Dermis microvascular lymphatic vessel endothelial cell (primary cell): ENCODE data around the gene SLC2A2. TPM values are rescaled to one million over a fixed set of nuclear protein-coding genes. Genes with fewer than 3 reads are reported as not detected.
A peak's percentile ranks its signal among the peaks of the same experiment; 100 is the strongest.
"Not testable (repeated sequence)": the region's sequence is repeated elsewhere in the genome, so short reads cannot be mapped to it uniquely, and the experiment has no call there.

Experiments
- DNase-seq, 2 donors: peaks; one replicate each; pipeline versions ENCODE4 v3.0.0 to v3.0.0-alpha.2; 2010; ENCODE audit warnings: low read depth in 2 of 2
- total RNA-seq: library from RNA; depleted of rRNA; stranded (reverse); fragments of >200 nt; gene quantifications from 2 replicates; pipeline ENCODE4 v1.2.1, GENCODE V29; 2014

SLC2A2 gene
- total RNA-seq, 1 donor from 2014 or later: not detected

DNA sequence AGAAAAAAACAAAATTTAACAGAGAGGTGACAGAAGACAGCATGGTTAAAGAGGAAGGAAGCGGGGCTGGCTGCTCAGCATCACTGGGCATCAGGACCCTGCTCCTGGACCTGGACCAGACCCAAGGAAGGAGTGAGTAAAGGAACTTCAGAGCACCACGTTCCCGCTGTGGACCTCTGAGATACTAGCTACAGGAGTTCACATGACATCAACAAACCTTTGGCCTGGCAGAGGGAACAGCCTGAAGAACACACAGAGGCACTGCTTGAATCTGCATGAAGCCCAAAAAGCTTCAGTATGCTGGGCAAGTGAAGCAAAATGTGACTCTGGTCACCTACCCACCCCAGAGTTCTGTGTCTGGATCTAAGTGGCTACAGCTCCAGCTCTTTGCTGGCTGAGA, 38.1 kb downstream of the SLC2A2 start:
- DNase-seq: no peak

DNA sequence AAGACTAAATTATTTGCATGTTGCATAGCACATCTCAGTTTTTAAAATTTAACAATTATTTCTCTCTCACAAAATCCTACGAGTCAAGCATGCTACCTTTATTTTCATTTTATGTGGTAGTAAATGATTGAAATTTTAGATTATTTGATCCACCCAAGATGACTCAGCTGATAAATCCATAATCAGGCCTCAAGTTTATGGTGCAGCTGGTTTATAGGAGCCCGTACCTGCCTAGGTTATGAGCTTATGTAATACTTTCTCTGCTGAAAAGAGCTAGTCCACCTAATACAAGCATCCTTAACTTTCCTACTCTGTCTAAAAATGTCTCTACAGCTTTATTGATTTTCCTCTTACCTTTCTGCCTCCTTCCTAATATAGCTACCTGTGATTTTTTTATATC, 41.2 kb downstream of the SLC2A2 start:
- no peak for DNase-seq

DNA sequence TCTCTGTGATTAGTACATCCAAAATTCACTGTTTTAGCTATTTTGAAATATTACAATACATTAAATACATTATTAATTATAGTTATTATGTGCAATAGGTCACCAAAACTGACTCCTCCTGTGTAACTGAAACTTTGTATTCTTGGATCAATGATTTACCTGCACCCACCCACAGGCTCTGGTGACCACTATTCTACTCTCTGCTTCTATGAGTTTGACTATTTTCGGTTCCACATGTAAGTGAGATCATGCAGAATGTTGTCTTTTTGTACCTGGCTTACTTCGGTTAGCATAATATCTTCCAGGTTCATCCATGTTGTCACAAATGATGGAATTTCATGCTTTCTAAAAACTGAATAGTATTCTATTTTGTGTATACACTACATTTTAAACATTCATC, 43.8 kb downstream of the SLC2A2 start:
- no peak for DNase-seq

DNA sequence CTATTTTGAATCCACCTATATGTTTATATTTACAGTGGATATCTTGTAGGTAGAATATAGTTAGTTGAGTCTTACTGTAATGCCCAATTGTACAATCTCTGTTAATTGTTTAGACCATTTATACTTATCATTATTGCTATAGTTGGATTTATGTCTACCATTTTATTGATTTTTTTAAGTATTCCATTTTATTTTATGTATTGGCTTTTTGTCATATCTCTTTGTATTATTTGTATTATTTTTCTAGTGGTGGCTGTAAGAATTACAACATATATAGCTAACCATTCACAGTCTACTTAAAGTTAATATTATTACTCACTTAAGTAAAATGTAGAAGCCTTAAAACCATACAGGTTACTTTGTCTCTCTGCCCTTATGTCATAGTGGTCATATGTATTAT, 46.1 kb downstream of the SLC2A2 start:
- no peak for DNase-seq

DNA sequence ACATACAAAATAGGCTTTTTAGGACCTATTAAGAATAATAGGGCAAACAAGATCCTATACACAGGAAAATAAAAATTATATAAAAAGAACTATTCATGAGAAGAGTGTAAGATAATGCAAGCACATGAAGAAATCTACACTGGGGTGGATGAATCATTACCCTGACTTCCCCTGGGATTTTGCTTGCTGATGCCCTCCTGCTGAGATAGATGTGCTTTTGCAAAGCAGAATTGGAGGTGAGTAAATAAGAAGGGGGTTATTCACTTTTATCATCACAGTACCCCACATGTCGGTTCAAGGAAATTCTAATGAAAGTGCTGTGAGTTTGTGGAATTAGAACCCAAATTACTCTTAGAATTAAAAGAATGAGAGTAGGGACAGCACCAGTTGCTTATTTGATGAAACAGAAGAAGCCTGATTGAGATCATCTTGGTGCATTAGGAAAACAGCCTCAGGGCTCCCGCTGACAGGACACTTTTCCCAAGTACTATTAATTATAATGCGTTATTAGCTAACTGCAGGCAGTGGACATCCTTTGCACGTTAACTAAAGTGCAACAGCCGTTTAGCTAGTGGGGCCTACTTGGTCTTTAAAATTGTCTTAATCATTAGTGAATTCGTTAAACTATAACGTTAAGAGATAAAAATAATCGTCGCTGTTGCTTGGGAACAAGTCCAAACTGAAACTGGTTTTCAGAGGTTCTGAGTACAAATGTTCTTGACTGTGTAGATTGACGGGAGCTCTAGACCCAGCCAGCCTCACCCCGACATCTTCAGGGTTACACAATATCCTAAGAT, 48.4 kb downstream of the SLC2A2 start:
- no peak for DNase-seq

DNA sequence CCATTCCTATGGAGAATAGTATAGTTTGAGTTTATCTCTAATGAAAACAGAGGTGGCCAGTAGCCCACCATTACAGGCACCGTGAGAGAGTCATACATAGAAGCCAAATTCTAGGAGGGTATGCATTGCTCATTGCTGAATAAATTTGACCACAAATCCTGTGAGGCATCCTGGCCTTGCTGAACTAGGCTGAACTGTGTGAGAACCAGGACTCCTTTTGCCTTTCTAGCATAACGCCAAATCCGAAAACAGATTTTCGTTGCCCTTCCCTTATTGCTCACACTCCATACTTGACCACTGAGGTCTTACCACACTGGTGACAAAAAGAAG, 50.4 kb downstream of the SLC2A2 start:
- DNase-seq: no peak

DNA sequence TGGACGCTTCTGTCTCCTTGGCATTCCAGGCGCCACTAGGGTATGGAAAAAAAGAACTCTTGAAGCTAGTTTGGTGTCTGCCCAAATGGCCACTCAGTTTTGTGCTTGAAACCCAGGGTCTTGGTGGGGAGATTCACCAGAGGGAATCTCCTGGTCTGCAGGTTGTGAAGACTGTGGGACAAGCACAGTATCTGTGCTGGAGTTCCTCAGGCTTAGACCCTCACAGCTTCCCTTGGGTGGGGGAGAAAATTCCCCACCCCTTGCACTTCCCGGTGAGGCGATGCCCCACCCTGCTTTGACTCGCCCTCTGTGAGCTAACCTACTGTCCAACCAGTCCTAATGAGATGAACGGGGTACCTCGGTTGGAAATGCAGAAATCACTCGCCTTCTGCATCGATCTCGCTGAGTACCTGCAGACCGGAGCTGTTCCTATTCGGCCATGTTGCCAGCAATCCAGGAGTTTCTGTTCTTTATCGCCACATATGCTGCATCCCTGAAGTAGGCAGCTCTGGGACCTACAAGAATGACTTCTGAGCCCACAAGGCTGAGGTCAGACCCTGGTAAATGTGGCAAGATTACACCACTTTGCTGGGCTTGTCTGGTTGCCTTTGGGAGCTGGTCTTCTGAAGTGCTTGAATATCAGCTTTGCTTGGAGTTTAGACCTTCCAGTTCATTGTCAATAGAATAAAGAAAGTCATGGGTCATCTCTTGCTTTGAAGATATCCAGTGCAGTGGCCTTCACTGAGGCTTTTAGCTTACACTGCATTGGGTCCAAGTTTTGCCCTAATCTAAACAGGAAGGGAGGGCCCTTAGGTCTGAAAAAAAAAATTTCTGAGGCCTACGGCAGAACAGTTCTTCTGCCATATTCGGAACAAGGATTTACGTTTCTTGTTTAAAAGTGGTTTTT, 51.0 kb downstream of the SLC2A2 start:
- DNase-seq: no peak

DNA sequence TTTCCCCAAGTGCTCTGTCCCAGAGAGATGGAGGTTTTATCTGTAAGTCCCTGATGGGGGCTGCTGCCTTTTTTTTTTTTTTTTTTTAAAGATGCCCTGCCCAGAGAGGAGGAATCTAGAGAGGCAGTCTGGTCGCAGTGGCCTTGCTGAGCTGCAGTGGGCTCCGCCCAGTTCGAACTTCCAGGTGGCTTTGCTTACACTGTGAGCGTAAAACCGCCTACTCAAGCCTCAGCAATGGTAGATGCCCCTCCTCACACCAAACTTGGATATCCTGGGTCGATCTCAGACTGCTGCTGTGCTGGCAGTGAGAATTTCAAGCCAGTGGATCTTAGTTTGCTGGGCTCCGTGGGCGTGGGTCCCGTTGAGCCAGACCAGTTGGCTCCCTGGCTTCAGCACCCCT, 51.6 kb downstream of the SLC2A2 start:
- no peak for DNase-seq

DNA sequence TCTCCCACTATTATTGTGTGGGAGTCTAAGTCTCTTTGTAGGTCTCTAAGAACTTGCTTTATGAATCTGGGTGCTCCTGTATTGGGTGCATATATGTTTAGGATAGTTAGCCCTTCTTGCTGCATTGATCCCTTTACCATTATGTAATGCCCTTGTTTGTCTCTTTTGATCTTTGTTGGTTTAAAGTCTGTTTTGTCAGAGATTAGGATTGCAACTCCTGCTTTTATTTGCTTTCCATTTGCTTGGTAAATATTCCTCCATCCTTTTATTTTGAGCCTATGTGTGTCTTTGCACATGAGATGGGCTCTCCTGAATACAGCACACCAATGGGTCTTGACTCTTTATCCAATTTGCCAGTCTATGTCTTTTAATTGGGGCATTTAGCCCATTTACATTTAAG, 53.6 kb downstream of the SLC2A2 start:
- DNase-seq: not testable (repeated sequence)

DNA sequence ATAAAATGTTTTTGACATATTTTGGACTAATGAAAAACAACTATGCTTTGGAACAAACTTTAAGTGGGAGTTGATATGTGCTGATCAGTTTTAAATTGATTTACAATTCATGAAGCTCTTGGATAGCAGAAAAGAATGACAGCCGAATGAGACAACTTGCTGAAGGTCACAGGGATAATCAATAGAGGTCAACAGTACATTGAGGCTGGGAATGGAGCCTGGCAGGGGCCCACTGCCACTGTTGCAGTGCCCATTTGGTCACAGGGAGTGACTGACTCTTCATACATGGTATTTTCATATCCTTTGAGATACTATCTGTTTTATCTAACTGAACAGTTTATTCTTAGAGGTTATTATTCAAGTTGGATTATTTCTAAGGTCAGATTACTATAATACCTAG, 59.4 kb downstream of the SLC2A2 start:
- no peak for DNase-seq

DNA sequence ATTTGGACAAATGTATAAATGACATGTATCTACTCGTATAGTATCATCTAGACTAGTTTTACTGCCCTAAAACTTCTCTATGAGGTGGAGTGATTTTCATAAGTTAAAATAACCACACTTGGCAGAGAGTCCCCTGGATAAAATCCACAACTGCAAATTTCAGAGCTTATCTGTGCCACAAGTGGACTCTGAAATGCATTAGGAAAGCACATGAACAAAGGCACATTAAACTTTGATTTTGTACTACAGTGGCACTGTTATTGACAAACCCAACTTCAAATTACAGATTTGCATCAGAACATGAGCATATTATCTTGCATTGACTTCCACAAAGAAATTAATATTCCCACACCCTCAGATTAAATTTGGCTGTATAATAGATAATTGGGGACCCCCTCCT, 60.0 kb downstream of the SLC2A2 start:
- no peak for DNase-seq

DNA sequence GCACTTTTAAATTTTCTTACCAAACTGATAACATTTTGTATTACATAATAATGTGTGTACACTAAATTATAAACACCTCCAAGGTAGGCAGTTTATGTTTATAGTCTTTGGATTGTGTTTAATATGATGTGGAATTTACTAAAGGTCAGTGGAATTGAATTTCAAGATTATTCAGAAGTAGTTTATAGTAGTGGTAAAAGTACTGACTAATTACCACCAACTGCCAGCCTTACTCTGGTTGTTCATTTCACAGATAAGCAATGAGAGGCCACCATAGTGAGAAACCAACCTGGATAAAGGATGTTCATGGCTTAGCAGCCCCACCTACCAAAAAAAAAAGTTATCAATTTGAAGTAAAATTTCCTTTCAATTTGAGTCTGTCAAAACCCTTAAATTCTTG, 64.1 kb downstream of the SLC2A2 start:
- no peak for DNase-seq

DNA sequence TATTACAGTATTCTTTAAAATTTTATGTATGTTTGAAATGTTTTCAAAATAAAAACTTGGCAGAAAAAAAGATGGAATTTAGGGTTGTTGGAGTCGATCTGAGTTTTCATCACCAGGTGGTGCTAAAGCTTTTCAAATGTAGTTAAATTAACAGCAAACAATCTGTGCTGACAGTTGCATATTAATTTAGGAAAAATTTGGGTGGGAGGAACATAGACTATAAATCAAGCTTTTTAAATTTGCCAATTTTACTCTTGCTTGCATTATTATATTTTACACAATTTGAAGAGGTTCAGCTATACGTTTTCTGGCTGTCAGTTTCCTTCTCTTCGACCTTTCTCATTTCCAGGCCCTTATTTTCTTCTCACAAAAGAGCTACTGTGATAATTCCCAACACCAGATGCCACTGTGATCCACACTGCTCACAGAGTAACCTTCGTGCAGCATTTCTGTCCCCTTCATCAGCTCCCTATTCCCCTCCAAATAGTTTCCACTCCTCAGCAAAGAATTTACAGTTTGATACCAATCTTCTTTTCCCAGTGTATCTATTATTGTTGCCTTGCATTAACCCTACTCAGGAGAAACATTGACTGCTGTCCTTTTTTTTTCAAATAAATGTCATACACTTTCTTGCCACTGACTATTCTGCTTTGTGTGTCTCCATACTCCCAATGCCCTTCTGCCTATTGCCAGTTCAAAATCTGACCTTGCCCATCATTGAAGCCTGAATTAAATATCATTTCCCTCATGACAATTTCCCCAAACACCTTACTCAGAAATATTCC, 64.7 kb downstream of the SLC2A2 start:
- peak; percentile 38 to 49 for DNase-seq

DNA sequence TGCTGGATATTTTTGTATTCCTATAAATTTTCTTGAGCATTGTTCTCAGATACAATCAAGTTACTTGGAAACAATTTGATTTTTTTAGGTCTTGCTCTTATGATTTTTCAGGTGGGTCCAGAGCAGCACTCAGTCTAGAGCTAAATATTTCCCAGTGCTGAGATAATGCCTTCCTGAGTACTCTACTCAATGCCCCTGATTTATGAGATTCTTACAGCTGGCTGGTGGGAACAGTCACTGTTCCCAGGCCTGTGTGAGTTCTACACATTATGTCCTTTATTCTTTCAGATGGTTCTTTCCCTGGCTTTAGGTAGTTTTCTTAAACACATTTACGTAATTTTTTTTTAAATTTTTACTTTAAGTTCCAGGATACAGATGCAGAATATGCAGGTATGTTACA, 67.1 kb downstream of the SLC2A2 start:
- no peak for DNase-seq

DNA sequence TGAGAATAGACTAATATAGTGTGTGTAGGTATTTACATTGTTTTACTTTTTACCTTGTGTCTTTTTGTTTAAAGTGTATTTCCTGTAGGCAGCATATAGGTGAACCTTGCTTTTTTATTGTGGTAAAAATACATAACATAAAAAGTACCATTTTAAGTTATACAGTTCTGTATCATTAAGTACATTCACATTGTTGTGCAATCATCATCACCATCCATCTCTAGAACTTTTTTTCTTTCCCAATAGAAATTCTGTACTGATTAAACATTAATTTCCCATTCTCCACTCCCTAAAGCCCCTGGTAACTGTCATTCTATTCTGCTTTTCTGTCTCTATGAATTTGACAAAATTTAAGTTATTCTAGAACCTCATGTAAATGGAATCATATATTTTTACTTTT, 69.9 kb downstream of the SLC2A2 start:
- DNase-seq: no peak

DNA sequence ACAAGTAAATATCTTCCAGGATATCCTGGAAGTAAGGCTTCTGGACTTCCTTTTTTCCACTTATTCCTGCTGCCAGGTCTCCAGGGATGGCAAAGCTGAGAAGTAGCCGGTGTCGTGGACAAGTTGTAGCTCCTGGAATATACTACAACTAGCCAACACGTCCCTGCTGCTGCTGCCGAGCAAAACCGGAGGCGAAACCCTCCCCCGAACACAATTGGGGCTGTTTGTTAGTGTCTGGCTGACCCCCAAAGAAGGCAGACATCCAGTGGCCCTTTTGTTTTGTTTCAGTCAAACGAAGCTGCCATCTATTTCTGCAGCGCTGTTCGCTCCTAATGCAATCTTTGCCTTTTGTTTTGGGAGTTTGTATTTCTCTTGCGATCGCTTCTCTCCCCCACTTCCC, 72.8 kb downstream of the SLC2A2 start:
- DNase-seq: no peak

DNA sequence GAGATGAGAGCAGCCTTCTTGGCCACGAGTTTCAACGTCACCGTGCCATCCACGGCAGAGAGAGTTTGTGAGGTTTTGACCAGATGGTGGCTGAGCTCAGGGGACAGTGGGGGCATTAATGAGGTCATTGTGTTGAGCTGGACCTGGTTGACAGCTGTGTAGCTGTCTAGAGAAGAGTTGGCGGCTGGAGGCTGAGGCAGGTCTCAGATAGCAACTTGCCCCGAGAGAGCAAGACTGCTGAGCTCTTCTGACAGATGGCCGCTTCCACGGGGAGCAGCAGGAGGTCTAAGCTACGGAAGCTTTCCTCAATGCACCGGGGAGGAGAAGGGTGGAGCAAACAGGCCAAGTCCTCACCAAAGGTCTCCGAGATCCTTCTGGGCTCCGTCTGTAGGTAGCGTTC, 73.3 kb downstream of the SLC2A2 start:
- DNase-seq: no peak

DNA sequence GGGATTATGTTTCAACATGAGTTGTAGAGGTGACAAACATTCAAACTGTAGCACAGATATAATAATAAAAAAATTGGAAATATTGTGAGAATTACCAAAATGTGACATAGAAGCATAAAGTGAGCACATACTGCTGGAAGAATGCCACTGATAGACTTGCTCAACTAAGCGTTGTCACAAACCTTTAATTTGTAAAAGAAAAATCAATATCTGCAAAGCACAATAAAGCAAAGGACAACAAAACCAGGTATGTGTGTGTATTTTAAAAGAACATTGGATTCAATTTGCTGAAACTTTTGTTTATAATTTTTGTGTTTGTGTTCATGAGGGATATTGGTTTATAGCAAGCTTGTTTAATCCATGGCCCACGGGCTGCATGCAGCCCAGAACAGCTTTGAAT, 77.3 kb downstream of the SLC2A2 start:
- DNase-seq: no peak

DNA sequence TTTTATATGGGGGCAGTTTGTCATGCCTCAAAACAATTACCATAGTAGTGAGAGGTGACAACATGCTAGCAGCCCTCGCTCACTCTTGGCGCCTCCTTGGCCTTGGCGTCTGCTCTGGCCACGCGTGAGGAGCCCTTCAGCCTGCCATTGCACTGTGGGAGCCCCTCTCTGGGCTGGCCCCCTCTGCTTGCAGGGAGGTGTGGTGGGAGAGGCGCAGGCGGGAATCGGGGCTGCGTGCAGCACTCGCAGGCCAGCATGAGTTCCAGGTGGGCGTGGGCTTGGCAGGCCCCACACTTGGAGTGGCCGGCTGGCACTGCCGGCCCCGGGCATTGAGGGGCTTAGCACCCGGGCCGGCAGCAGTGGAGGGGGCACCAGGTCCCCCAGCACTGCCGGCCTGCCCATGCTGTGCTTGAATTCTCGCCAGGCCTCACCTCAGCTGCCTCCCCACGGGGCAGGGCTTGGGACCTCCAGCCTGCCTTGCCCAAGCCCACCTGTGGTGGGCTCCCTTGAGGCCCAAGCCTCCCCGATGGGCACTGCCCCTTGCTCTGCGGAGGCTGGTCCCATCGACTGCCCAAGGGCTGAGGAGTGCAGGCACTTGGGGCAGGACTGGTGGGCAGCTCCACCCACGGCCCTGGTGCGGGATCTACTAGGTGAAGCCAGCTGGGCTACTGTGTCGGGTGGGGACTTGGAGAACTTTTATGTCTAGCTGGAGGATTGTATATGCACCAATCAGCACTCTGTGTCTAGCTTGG, 79.3 kb downstream of the SLC2A2 start:
- DNase-seq: no peak
